Fibroblast of lung (primary cell): ENCODE data around the gene CARS2.

Experiments
- EZH2 ChIP-seq: IDR thresholded peaks from 2 replicates; pipeline ENCODE4 v1.5.1; 2012; ENCODE audit warnings: low read length, control low read depth, mild to moderate bottlenecking; ENCODE audit errors: missing control alignments
- TF ChIP-seq, protein P1 (sequence below), 2 donors: IDR thresholded peaks in 1 of 2; conservative IDR thresholded peaks in 1 of 2; 1 replicate in 1 of 2; 2 replicates in 1 of 2; pipeline ENCODE4 v1.5.1; 2011 to 2012; ENCODE audit warnings: low read length in 2 of 2, control low read depth in 1 of 2, inconsistent platforms in 1 of 2, low read depth in 1 of 2, mild to moderate bottlenecking in 1 of 2

DNA sequence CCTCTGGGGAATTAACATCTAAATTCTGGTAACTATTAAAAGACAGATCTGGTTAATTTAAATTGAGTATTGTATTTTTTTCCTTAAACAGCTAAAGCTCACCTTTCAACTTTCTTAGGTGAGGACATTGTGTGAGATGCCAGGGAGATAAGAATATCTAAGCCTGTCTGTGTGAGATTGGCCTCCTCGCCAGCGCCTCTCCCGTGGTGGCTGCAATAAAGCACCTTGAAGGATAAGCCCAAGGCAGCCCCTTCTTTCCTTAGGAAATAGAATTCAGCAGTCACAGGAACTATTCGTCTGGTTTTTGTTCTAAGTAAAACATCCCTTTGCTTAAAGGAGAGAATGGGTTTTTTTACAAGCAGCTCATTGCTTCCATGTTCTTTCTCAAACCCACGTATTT, 66.0 kb downstream of the CARS2 start:
- TF ChIP-seq EZH2: no peak
- TF ChIP-seq, protein P1, sequence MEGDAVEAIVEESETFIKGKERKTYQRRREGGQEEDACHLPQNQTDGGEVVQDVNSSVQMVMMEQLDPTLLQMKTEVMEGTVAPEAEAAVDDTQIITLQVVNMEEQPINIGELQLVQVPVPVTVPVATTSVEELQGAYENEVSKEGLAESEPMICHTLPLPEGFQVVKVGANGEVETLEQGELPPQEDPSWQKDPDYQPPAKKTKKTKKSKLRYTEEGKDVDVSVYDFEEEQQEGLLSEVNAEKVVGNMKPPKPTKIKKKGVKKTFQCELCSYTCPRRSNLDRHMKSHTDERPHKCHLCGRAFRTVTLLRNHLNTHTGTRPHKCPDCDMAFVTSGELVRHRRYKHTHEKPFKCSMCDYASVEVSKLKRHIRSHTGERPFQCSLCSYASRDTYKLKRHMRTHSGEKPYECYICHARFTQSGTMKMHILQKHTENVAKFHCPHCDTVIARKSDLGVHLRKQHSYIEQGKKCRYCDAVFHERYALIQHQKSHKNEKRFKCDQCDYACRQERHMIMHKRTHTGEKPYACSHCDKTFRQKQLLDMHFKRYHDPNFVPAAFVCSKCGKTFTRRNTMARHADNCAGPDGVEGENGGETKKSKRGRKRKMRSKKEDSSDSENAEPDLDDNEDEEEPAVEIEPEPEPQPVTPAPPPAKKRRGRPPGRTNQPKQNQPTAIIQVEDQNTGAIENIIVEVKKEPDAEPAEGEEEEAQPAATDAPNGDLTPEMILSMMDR (conservative IDR thresholded peaks at IDR 0.05 in 1 of 2, IDR thresholded peaks at IDR 0.05 in 1 of 2; ENCODE audit: low read depth in 1 of 2, low read length in 2 of 2): no peak
